ENCODE measurements around the gene ODF2L. TPM values are rescaled to one million over a fixed set of nuclear protein-coding genes. Genes with fewer than 3 reads are reported as not detected.

Gene ODF2L
- total and polyA plus RNA-seq, 9 of the 15 experiments (the other 6 are each of a cell fraction or from before 2014, with no cell fraction given) = 2.2 to 6.0 (median 4.7) TPM

GRCh38 chr1:86435327-86435726, 39.2 kb upstream of the ODF2L start (continued):
- TF ChIP-seq, protein P1, sequence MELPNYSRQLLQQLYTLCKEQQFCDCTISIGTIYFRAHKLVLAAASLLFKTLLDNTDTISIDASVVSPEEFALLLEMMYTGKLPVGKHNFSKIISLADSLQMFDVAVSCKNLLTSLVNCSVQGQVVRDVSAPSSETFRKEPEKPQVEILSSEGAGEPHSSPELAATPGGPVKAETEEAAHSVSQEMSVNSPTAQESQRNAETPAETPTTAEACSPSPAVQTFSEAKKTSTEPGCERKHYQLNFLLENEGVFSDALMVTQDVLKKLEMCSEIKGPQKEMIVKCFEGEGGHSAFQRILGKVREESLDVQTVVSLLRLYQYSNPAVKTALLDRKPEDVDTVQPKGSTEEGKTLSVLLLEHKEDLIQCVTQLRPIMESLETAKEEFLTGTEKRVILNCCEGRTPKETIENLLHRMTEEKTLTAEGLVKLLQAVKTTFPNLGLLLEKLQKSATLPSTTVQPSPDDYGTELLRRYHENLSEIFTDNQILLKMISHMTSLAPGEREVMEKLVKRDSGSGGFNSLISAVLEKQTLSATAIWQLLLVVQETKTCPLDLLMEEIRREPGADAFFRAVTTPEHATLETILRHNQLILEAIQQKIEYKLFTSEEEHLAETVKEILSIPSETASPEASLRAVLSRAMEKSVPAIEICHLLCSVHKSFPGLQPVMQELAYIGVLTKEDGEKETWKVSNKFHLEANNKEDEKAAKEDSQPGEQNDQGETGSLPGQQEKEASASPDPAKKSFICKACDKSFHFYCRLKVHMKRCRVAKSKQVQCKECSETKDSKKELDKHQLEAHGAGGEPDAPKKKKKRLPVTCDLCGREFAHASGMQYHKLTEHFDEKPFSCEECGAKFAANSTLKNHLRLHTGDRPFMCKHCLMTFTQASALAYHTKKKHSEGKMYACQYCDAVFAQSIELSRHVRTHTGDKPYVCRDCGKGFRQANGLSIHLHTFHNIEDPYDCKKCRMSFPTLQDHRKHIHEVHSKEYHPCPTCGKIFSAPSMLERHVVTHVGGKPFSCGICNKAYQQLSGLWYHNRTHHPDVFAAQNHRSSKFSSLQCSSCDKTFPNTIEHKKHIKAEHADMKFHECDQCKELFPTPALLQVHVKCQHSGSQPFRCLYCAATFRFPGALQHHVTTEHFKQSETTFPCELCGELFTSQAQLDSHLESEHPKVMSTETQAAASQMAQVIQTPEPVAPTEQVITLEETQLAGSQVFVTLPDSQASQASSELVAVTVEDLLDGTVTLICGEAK (IDR thresholded peaks at IDR 0.05) = no peak
- TF ChIP-seq, protein P1 (CRISPR knock-in tag; IDR thresholded peaks at IDR 0.05) = no peak
- TF ChIP-seq HMG20A (CRISPR knock-in tag; conservative IDR thresholded peaks at IDR 0.05) (no peak), ZNF699 (CRISPR knock-in tag; IDR thresholded peaks at IDR 0.05; ENCODE audit: insufficient replicate concordance) (no peak), THRB (CRISPR knock-in tag; conservative IDR thresholded peaks at IDR 0.05) (no peak), U2AF1 (optimal IDR thresholded peaks at IDR 0.05; ENCODE audit: low read depth, low read length) (no peak), MTA2 (IDR thresholded peaks at IDR 0.05; ENCODE audit: low read depth) (peak; percentile 41; the same call in 1 of the 2 replicates), TEAD4 (IDR thresholded peaks at IDR 0.05; ENCODE audit: low read length) (peak; percentile 85; the same call in 1 of the 2 replicates), TEAD4 (CRISPR knock-in tag; IDR thresholded peaks at IDR 0.05; ENCODE audit: borderline replicate concordance) (no peak), PCBP2 (IDR thresholded peaks at IDR 0.05; ENCODE audit: low read depth, low read length, poor library complexity, severe bottlenecking) (no peak), PYGO2 (tag; IDR thresholded peaks at IDR 0.05) (0 out of 2 replicates have a peak, but pooled peaks have one; percentile 25), HDAC8 (tag; IDR thresholded peaks at IDR 0.05) (no peak), CBX2 (IDR thresholded peaks at IDR 0.05; ENCODE audit: insufficient read depth, low read length, poor library complexity, severe bottlenecking) (no peak), ZNF175 (CRISPR knock-in tag; IDR thresholded peaks at IDR 0.05; ENCODE audit: low read depth) (no peak), ZNF668 (CRISPR knock-in tag; IDR thresholded peaks at IDR 0.05) (no peak), NCOA1 (IDR thresholded peaks at IDR 0.05; ENCODE audit: low read depth) (no peak), NCOR1 (IDR thresholded peaks at IDR 0.05) (peak; percentile 46; the same call in 1 of the 2 replicates)
- TF ChIP-seq, protein P2, sequence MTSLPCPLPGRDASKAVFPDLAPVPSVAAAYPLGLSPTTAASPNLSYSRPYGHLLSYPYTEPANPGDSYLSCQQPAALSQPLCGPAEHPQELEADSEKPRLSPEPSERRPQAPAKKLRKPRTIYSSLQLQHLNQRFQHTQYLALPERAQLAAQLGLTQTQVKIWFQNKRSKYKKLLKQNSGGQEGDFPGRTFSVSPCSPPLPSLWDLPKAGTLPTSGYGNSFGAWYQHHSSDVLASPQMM (CRISPR knock-in tag; IDR thresholded peaks at IDR 0.05) = no peak
